IPS-18a (cell line): ENCODE measurements around the gene TOM1.

Experiments used
- H3K27ac ChIP-seq: one replicate; pipeline ENCODE4 v1.5.1; 2013; ENCODE audit warnings: low read length
- H3K27me3 ChIP-seq: one replicate; pipeline ENCODE4 v1.6.1; 2013; ENCODE audit warnings: mild to moderate bottlenecking, low read length; ENCODE audit not compliant: control insufficient read depth, insufficient read depth
- H3K36me3 ChIP-seq: one replicate; pipeline ENCODE4 v1.6.1; 2013; ENCODE audit warnings: low read depth, low read length; ENCODE audit not compliant: control insufficient read depth
- H3K4me1 ChIP-seq: one replicate; pipeline ENCODE4 v1.6.1; 2013; ENCODE audit warnings: low read depth, low read length; ENCODE audit not compliant: control insufficient read depth
- H3K4me3 ChIP-seq: one replicate; pipeline ENCODE4 v1.5.1; 2013; ENCODE audit warnings: low read length
- H3K9ac ChIP-seq: one replicate; pipeline ENCODE4 v1.6.1; 2013; ENCODE audit warnings: mild to moderate bottlenecking, low read length, moderate library complexity
- H3K9me3 ChIP-seq: one replicate; pipeline ENCODE4 v1.6.1; 2013; ENCODE audit warnings: low read depth, low read length; ENCODE audit not compliant: control insufficient read depth

Gene TOM1

DNA sequence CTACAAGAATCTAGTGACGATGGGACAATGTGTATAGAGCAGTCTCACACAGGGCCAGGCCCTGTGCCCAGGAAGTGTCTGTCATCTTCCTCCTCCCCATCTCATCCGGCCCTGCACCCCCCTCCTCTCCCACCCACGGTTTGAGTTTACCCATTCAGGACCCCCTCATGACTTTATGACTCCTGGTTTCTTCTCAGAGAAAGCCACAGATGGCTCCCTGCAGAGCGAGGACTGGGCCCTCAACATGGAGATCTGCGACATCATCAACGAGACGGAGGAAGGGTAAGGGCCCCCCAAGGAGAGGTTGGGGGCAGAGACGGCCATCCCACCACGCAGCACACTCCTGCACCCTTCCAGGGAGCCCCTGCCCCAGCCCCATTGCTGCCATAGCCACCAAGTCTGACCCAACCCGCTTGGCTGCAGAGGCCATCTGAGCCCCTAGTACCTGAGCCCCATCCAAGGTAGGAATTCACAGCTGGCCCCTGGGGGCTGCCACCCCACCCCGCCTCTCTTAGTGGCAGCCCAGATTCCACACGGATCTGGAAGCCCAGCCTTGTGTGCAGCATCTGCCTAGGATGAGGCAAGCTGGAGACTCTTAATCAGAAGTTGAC is 18.1 kb downstream of the TOM1 start:
- H3K4me1 ChIP-seq, result no peaks in the 10 kb centered on the region
- H3K36me3 ChIP-seq, result no peaks in the 10 kb centered on the region
- no peaks in the 10 kb centered on the region for H3K9me3 ChIP-seq
- no peak overlapping the region for H3K9ac ChIP-seq
- no peaks in the 10 kb centered on the region for H3K27me3 ChIP-seq
- no peak overlapping the region for H3K27ac ChIP-seq
- H3K4me3 ChIP-seq, result no peak overlapping the region

DNA sequence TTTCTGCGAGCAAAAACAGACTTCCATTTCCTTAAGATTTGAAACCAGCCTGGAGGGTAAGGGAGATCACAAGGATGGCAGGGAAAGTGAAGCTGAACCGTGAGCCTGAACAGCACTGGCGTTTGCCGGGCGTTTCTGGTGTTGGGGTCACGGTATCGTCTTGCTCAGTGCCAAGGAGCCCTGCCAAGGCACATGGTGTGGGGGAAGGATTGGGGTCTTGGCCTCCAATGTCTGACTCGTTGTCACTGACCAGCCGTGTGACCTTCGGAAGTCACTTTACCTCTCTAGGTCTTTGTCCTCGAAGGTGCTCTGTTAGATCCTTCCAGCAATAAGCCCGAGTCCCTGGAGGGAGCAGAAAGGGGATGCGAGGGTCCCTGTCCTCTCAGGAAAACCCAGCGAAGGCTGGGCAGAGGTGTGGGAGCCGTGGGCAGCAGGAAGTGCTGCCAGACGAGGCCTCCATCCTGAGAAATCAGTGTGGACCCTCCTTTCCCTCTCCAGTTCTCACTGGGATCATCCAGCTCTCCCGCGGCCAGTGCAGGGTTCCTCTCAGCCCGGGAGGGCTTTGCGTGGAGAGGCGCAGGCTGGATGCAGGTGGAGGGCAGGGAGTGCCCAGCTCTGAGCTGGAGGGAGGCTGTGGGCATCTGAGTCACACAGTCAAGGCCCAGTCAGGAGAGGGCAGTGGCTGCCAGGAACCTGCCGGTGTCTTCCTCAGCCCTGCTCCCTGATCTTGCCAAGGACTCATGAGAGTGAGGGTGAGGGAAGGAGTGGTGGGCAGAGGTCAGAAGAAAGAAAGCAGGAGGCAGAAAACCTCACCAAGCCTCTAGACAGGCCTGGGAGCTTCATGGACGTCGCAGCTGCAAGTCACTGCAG is 18.9 kb downstream of the TOM1 start:
- no peaks in the 10 kb centered on the region for H3K9me3 ChIP-seq
- H3K27ac ChIP-seq, result no peak overlapping the region
- H3K4me3 ChIP-seq, result no peak overlapping the region
- no peaks in the 10 kb centered on the region for H3K36me3 ChIP-seq
- H3K4me1 ChIP-seq, result no peaks in the 10 kb centered on the region
- no peaks in the 10 kb centered on the region for H3K27me3 ChIP-seq
- no peak overlapping the region for H3K9ac ChIP-seq

DNA sequence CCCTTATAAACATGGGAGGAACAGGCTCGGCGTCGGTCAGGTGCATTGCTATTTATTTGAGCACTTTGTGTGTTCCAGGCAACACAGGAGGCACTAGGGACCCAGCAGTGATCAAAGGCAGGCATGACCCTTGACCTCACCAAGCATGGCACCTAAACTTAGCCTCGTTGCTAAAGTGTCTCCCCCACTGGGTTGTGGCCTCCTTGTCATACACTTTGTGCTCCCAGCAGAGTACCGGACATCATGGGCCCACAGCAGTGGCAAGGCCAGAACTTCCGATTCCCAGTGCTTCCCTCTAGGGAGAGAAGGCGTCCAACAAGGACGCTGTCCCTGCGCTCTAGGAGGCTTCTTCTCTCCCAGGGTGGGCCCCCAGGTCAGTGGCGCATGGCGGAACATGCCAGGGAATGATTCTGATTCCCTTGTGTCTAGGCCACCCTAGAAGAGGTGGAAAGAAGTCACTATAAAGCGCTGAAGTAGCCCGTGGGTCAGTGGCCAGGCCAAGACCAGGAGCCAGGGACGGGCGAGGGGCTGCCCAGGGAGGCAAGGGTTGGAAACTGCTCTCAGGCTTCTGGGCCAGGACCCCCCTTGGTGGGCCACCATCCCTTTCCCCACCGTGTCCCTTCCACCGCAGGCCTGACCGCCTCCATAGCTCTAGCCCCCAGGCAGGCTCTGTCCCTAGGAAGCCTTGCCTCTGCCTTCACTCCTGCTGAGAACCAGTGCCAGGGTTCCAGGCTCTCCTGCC is 19.7 kb downstream of the TOM1 start:
- Histone ChIP-seq H3K27ac (no peak overlapping the region), H3K9me3 (no peaks in the 10 kb centered on the region), H3K36me3 (peaks cover 5% of the 10 kb centered on the region), H3K4me3 (no peak overlapping the region), H3K9ac (no peak overlapping the region), H3K4me1 (no peaks in the 10 kb centered on the region), H3K27me3 (no peaks in the 10 kb centered on the region)

DNA sequence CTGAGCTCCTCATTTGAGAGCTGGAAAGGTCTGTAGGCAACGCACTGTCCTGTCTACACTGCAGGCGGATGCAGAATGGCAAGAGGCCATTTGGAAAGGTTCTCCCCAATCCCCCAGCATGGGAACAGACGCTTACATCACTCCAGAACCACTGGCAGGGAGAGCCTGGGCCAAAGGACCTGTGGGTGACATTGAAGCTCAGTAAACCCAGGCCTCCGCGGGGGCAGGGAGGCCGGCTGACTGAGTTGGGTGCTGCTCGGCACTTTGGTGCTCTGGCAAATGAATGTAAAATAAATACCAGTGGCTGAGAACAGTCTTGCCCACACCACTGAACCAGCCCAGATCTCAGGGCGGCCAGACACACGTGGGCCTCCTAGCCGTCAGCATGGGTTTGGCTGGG is 22.4 kb downstream of the TOM1 start:
- H3K9me3 ChIP-seq, result no peaks in the 10 kb centered on the region
- no peak overlapping the region for H3K4me3 ChIP-seq
- H3K27me3 ChIP-seq, result no peaks in the 10 kb centered on the region
- H3K9ac ChIP-seq, result no peak overlapping the region
- H3K4me1 ChIP-seq, result no peaks in the 10 kb centered on the region
- peaks cover 12% of the 10 kb centered on the region for H3K36me3 ChIP-seq
- no peak overlapping the region for H3K27ac ChIP-seq

DNA sequence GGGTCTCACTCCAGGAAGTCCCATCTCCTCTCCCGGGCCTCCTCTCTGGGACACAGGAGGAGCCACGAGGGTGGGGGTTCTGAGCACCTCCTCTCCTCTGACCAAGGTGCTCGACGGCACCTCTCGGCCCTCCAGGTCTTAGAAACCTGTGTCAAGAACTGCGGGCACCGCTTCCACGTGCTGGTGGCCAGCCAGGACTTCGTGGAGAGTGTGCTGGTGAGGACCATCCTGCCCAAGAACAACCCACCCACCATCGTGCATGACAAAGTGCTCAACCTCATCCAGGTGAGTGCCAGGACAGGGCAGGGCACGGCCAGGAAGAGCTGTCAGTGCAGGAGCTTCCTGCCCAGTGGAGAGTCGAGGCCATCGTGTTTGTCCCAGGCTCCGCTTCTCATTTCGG is 23.2 kb downstream of the TOM1 start:
- H3K27ac ChIP-seq, result no peak overlapping the region
- H3K9me3 ChIP-seq, result no peaks in the 10 kb centered on the region
- H3K4me3 ChIP-seq, result no peak overlapping the region
- H3K9ac ChIP-seq, result no peak overlapping the region
- H3K4me1 ChIP-seq, result no peaks in the 10 kb centered on the region
- no peaks in the 10 kb centered on the region for H3K27me3 ChIP-seq
- peaks cover 16% of the 10 kb centered on the region for H3K36me3 ChIP-seq

DNA sequence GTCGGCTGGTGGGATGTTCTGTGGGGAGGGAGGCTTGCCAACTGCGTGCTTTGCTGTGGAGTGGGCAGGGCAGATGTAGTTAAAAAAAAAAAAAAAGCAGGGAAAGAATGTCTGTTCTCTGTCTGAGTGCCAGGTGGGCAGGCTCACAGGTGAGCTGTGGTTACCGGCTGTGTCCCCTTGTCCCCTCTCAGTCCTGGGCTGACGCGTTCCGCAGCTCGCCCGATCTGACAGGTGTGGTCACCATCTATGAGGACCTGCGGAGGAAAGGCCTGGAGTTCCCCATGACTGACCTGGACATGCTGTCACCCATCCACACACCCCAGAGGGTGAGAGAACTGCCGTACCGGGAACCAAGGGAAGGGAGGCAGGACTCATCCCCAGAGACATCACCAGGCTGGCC is 23.6 kb downstream of the TOM1 start:
- Histone ChIP-seq H3K27ac (no peak overlapping the region), H3K9ac (no peak overlapping the region), H3K36me3 (peaks cover 16% of the 10 kb centered on the region), H3K9me3 (no peaks in the 10 kb centered on the region), H3K27me3 (no peaks in the 10 kb centered on the region), H3K4me1 (no peaks in the 10 kb centered on the region), H3K4me3 (no peak overlapping the region)

DNA sequence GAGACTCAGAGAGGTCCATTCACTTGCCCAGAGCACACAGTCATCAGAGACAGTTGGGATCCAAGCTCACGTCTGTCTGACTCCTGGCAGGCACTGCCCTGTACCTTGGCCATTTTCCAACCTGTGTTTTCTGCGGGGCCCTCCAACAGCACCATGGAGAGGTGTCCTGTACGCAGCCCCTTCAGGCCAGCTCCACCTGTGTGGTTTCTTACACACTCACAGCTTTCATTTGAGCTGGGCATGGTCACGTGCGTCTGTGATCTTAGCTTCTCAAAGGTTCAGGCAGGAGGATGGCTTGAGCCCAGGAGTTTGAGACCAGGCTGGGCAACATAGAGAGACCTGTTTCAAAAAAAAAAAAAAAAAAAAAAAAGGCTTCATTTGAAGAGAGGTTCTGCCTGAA is 24.4 kb downstream of the TOM1 start:
- no peak overlapping the region for H3K9ac ChIP-seq
- H3K27me3 ChIP-seq, result no peaks in the 10 kb centered on the region
- H3K36me3 ChIP-seq, result peaks cover 16% of the 10 kb centered on the region
- no peak overlapping the region for H3K4me3 ChIP-seq
- no peaks in the 10 kb centered on the region for H3K9me3 ChIP-seq
- no peak overlapping the region for H3K27ac ChIP-seq
- no peaks in the 10 kb centered on the region for H3K4me1 ChIP-seq

DNA sequence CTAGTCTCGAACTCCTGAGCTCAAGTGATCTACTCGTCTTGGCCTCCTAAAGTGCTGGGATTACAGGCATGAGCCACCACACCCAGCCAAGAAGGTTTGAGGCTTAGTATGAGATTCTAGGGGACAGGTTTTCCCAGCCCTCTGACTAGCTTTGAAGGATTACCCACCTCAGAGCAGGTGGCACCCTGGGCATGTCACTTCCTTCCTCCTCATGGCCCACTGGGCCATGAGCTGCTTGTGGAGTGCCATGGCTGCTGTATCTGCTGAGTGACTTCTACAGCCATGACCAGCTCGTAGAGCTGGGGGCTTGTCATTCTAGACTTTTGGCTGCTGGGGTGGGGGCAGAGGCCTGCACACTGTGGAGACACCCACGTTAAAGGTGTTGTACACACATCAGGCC is 25.1 kb downstream of the TOM1 start:
- Histone ChIP-seq H3K9me3 (no peaks in the 10 kb centered on the region), H3K27ac (no peak overlapping the region), H3K27me3 (no peaks in the 10 kb centered on the region), H3K4me3 (no peak overlapping the region), H3K9ac (no peak overlapping the region), H3K4me1 (no peaks in the 10 kb centered on the region), H3K36me3 (peaks cover 16% of the 10 kb centered on the region)

DNA sequence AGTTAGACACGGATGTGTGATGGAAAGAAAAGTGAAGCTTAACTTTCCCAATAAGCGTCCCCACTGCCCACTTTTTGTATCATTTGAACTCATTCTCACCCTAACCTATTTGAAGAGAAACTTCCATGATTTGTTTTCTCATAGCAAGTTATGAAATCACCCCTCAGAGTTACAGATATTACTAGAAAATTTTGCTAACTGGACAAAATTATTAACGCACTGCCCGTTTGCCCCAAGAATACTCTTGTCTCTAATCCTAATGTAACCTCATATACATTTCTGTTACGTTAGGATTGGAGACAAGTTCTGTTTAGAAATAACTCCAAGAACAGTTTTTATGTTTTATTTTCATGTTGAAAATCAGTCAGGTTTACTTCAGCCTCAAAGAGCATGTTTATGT is 25.5 kb downstream of the TOM1 start:
- Histone ChIP-seq H3K36me3 (peaks cover 16% of the 10 kb centered on the region), H3K27ac (no peak overlapping the region), H3K9ac (no peak overlapping the region), H3K9me3 (no peaks in the 10 kb centered on the region), H3K4me1 (no peaks in the 10 kb centered on the region), H3K4me3 (no peak overlapping the region), H3K27me3 (no peaks in the 10 kb centered on the region)

DNA sequence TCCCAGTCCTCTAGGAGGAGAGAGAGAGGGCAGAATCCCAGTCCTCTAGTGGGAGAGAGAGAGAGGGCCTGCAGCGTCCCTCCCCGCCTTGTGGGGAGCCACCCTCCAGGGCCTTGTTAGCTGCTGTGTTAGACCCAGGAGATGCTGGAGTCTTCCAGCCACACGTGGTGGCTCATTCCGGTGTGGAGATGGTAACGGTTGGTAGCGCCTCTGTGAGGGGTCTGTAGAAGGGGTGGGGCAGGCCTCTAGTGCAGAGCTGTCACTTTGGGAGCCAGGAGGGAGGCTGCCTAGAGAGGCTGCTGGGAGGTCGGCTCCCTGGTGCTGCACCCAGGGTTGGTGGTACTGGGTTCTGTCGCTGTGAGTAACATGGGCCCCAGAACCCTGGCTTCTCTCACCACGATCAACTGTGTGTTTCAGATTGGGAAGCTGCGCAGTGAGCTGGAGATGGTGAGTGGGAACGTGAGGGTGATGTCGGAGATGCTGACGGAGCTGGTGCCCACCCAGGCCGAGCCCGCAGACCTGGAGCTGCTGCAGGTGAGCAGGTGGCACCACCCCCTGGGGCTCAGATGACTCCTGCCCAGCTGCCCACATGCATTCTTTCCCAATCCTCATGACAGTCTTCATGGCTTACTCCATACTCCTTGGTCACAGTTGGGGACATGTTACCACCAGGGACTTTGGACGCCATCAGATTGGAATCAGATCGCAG is 27.3 kb downstream of the TOM1 start:
- Histone ChIP-seq H3K9me3 (no peaks in the 10 kb centered on the region), H3K4me1 (no peaks in the 10 kb centered on the region), H3K9ac (no peak overlapping the region), H3K36me3 (peaks cover 16% of the 10 kb centered on the region), H3K27ac (no peak overlapping the region), H3K4me3 (no peak overlapping the region), H3K27me3 (no peaks in the 10 kb centered on the region)

DNA sequence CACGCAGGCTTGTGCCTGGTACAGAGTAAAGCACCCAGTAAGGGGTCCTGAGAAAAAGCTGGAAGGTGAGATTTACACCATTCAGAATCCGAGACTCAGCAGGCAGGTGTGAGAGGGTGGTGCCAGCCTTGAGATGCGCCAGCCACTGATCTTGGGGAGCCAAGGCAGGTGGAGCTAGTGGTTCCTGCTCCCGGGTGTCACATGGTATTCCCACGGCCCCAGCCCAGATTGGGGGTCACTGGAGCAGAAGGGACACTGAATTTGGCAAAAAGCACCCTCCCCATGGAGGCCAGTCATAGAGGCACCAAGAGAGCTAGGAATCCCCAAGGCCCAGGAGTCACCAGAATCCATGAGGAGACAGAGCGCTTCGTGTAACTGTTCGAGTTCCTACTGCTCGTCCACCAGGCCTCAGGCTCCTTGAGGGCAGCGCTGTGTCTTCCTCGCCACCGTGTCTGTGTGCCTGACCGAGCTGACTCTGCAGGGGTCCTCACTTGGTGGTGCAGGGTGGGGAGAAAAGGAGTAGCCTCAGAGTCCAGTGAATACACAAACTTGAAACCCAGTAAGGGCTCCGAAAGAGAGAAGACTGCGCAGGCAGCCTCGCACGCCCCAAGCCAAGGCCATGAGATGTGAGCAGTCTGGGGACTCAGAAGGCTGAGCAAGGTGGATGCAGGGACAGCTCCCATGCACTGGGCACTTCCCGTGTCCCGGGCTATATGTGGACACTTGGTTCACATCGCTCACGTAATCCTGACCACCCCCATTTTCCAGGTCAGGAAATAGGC is 28.2 kb downstream of the TOM1 start:
- Histone ChIP-seq H3K36me3 (peaks cover 24% of the 10 kb centered on the region), H3K9me3 (no peaks in the 10 kb centered on the region), H3K27me3 (no peaks in the 10 kb centered on the region), H3K4me1 (no peaks in the 10 kb centered on the region), H3K9ac (no peak overlapping the region), H3K4me3 (no peak overlapping the region), H3K27ac (no peak overlapping the region)
